Measurements from ENCODE around the gene TNFAIP1.

Gene TNFAIP1

DNA sequence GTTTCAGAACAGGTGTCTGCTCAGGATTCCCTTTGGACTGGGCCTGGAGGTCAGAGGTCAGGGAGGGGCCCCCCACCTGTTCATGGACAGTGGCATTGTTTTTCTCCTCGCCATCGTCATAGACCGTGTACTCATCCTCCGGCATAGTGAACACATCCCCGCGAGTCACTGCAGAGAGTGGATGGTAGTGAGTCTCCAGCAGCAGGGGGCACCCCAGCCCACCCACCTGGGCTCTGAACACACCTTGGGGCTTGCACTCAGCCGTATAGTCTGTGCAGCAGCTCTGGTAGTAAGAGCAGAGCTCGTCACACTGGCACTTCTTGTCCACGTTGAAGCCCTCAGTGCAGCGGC lies 34.1 kb downstream of the TNFAIP1 start:
- peaks cover 5% of the 10 kb centered on the region for H3K36me3 Mint-ChIP-seq
- H3K27ac Mint-ChIP-seq: no peak overlapping the region
- H3K27me3 Mint-ChIP-seq: no peaks in the 10 kb centered on the region
- peaks cover 21% of the 10 kb centered on the region for H3K4me1 Mint-ChIP-seq (ENCODE audit: low read depth)
- peak overlapping the region; percentile 13 for H3K4me3 Mint-ChIP-seq
- H3K9me3 Mint-ChIP-seq (ENCODE audit: low read depth): no peaks in the 10 kb centered on the region

DNA sequence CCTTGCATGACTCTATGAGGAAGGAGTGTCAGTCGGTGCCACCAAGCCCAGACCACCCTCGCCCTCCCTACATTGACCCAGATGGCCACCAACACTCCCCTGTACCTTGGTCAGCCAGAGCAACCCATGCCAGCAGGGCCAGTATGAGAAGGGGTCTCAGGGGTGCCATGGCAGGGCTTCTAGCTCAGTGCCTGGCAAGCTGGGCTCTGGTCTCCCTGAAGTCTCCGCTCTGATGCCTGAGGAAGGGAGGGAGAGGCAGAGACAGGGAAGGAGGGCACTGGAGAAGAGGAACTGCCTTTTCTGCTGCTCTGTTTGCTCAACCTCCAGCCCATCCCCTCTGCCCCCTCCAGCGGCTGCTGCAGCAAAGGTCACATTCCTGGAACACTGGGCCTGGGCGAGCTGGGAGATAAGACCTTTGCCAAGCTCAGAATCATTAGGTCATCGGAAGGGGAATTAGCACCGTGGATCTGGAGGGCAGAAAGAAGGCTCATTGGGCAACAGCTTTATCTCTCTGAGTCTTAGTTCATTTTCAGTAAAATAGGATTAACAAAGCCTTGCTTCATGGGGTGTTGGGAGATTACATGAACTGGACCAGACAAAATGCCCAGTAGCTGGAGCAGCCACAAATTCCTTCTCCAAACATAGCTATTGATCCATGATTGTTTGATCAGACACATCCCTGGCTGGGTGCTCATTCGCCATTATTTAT lies 34.6 kb downstream of the TNFAIP1 start, which contains the start of gene VTN:
VTN (minus strand) TSS at position 273 of the 709 bp plus-strand sequence; CDS start at position 169, 104 bp downstream.
- Mint-ChIP-seq H3K27ac (peak within 1 kb of the TSS; percentile 92), H3K9me3 (ENCODE audit: low read depth) (no peaks in the 10 kb centered on the region), H3K4me3 (peak within 1 kb of the TSS; percentile 95), H3K36me3 (peaks cover 7% of the 10 kb centered on the region), H3K27me3 (no peaks in the 10 kb centered on the region), H3K4me1 (ENCODE audit: low read depth) (peaks cover 23% of the 10 kb centered on the region)

DNA sequence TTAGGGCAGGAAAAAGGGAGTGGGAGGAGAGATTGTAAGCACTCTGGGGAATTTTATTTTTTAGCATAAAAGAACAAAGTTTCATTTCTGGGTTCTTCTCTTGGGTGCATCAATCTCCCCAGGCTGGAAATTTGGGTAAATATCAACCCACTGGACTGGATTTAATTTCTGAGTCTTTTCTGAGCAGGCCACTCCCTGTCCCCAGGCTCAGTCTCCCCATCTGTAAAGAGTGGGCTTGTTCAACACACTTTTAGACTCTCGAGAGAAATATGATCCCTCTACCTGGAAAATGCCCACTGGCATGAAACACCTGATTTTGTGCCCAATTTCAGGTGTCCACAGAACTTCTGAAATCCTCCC lies 35.2 kb downstream of the TNFAIP1 start:
- Mint-ChIP-seq H3K27me3 (no peaks in the 10 kb centered on the region), H3K36me3 (peaks cover 7% of the 10 kb centered on the region), H3K4me3 (peak overlapping the region; percentile 95), H3K4me1 (ENCODE audit: low read depth) (peaks cover 23% of the 10 kb centered on the region), H3K27ac (no peak overlapping the region), H3K9me3 (ENCODE audit: low read depth) (no peaks in the 10 kb centered on the region)

DNA sequence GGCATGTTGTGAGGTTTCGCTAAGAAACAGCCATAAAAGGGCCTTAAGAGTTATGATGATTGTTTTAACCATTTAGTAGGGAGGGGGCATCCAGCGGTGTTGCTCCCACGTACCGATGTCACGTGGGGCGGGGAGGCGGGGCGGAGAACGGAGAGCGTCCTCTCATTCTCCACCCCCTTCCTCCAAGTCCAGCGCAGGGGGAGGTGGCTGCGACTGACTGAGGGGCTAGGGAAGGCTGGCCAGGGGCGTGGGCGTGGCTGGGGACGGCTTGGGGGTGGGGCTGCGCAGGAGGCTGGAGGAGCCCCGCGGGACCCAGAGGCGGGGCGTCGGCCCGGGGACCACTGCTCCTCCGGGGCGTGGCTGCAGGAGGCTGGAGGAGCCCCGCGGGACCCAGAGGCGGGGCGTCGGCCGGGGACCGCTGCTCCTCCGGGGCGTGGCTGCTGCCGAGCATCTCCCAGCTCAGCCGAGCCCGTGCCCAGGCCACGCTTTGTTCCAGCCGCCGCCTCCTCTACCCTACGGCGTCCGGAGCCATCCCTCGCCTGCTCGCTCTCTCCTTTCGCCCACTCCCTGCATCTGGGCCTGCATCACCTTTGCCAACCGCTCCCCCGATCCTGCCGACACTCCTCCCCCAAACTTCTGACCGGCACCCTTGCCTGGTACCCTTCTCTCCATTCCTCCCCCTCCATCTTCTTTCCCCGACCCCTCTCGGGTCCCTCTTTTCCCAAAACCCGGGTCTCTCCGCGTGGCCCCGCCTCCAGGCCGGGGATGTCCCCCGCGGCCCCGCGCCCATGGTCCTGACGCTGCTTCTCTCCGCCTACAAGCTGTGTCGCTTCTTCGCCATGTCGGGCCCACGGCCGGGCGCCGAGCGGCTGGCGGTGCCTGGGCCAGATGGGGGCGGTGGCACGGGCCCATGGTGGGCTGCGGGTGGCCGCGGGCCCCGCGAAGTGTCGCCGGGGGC lies 36.0 kb downstream of the TNFAIP1 start, which contains the start of gene SARM1:
SARM1 (plus strand) TSS at position 450 of the 958 bp plus-strand sequence; CDS start at position 789, 339 bp downstream.
- Mint-ChIP-seq H3K4me1 (ENCODE audit: low read depth) (peaks cover 23% of the 10 kb centered on the region), H3K9me3 (ENCODE audit: low read depth) (no peaks in the 10 kb centered on the region), H3K27ac (peak within 1 kb of the TSS; percentile 92), H3K27me3 (no peaks in the 10 kb centered on the region), H3K4me3 (peak within 1 kb of the TSS; percentile 95), H3K36me3 (peaks cover 7% of the 10 kb centered on the region)

DNA sequence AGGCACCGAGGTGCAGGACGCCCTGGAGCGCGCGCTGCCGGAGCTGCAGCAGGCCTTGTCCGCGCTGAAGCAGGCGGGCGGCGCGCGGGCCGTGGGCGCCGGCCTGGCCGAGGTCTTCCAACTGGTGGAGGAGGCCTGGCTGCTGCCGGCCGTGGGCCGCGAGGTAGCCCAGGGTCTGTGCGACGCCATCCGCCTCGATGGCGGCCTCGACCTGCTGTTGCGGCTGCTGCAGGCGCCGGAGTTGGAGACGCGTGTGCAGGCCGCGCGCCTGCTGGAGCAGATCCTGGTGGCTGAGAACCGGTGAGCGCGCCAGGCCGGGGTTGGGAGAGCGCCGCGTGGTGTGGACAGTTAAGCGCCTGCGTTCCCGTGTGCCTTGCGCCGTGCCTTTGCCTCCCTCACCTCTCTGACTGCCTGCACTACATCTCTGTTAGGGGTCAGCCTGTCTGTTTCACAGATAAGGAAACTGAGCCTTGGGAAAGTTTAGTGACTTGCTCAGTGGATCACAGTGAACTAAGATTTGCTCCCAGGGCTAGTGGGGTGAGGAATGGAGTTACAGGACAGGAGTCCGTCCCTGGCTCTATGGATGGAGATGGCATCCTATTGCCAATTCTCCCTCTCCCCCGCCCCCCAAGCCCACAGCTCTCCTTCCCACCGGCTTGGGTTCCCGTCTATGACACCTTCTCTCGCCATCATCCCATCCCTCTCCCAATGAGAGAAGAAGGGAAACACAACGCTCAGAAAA lies 36.8 kb downstream of the TNFAIP1 start:
- H3K36me3 Mint-ChIP-seq: peaks cover 7% of the 10 kb centered on the region
- H3K4me1 Mint-ChIP-seq (ENCODE audit: low read depth): peaks cover 23% of the 10 kb centered on the region
- peak overlapping the region; percentile 88 for H3K4me3 Mint-ChIP-seq
- H3K27me3 Mint-ChIP-seq: no peaks in the 10 kb centered on the region
- H3K27ac Mint-ChIP-seq: peak overlapping the region; percentile 64
- H3K9me3 Mint-ChIP-seq (ENCODE audit: low read depth): no peaks in the 10 kb centered on the region

DNA sequence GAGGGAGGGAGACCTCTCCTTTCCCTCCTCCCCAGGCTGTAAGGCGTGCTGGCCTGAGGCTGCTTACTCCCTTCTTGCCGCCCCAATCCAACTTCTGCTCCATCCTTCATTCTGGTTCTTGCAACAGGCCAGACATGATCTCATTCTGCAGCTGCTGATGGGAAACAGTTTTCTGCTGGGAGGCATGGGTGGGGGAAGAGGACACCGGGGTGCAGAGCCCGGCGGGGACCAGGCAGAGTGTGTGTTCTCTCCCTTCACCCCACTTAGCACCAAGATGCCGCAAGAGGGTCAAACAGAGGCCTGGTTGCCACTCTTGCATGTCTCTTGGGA lies 37.3 kb downstream of the TNFAIP1 start:
- peak overlapping the region; percentile 64 for H3K27ac Mint-ChIP-seq
- no peaks in the 10 kb centered on the region for H3K27me3 Mint-ChIP-seq
- no peaks in the 10 kb centered on the region for H3K9me3 Mint-ChIP-seq (ENCODE audit: low read depth)
- H3K36me3 Mint-ChIP-seq: peaks cover 7% of the 10 kb centered on the region
- H3K4me1 Mint-ChIP-seq (ENCODE audit: low read depth): peaks cover 23% of the 10 kb centered on the region
- H3K4me3 Mint-ChIP-seq: peak overlapping the region; percentile 88

DNA sequence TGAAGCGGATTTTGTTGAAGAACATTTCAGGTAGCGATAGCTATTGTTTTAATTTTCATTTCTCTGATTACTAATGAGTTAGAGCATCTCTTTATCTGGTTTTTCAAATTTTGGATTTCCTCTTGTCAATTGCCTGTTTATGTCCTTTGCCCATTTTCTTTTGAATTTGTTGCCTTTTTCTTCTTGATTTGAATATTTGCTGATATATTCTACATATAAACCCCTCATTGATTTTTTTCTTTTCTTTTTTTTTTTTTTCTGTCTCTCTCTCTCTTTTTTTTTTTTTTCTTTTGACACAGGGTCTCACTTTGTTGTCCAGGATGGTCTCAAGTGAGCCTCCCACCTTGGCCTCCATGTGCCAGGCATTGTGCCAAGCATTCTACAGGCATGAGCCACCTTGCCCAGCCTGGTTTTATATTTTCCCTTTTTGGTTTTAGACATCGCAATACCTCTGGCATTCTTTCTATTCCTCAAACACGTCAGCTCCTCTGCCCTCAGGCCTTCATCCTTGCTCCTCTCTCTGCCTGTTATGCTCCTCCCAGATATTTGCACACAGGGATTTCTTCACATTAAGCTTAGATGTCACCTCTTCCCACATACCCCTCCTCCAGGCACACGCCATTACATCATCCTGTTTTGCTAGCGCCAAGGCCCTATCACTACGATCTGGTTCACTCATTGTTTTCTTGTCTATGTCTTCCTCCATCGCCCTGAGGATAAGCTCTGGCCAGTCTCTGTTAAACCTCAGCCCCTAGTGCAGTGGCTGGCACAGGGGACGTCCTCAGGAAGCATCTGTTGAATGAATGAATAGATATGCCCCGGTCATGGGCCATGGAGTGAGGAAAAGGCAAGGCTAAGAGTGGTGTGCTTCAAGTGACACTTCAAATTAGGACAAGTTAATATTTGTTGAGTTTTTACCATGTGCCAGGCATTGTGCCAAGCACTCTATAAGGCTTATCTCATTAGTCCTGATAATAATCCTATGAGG lies 44.5 kb downstream of the TNFAIP1 start:
- H3K9me3 Mint-ChIP-seq (ENCODE audit: low read depth): no peaks in the 10 kb centered on the region
- no peaks in the 10 kb centered on the region for H3K27me3 Mint-ChIP-seq
- peaks cover 3% of the 10 kb centered on the region for H3K36me3 Mint-ChIP-seq
- H3K27ac Mint-ChIP-seq: no peak overlapping the region
- no peak overlapping the region for H3K4me3 Mint-ChIP-seq
- peaks cover 18% of the 10 kb centered on the region for H3K4me1 Mint-ChIP-seq (ENCODE audit: low read depth)

DNA sequence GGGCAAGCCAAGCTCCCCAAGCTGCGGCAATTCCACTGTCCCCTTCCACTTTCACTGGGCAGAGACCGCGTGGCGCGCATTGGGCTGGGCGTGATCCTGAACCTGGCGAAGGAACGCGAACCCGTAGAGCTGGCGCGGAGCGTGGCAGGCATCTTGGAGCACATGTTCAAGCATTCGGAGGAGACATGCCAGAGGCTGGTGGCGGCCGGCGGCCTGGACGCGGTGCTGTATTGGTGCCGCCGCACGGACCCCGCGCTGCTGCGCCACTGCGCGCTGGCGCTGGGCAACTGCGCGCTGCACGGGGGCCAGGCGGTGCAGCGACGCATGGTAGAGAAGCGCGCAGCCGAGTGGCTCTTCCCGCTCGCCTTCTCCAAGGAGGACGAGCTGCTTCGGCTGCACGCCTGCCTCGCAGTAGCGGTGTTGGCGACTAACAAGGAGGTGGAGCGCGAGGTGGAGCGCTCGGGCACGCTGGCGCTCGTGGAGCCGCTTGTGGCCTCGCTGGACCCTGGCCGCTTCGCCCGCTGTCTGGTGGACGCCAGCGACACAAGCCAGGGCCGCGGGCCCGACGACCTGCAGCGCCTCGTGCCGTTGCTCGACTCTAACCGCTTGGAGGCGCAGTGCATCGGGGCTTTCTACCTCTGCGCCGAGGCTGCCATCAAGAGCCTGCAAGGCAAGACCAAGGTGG lies 45.7 kb downstream of the TNFAIP1 start:
- H3K9me3 Mint-ChIP-seq (ENCODE audit: low read depth): no peaks in the 10 kb centered on the region
- H3K4me3 Mint-ChIP-seq: peak overlapping the region; percentile 52
- H3K36me3 Mint-ChIP-seq: peaks cover 3% of the 10 kb centered on the region
- peaks cover 21% of the 10 kb centered on the region for H3K4me1 Mint-ChIP-seq (ENCODE audit: low read depth)
- H3K27ac Mint-ChIP-seq: peak overlapping the region; percentile 16
- H3K27me3 Mint-ChIP-seq: no peaks in the 10 kb centered on the region

DNA sequence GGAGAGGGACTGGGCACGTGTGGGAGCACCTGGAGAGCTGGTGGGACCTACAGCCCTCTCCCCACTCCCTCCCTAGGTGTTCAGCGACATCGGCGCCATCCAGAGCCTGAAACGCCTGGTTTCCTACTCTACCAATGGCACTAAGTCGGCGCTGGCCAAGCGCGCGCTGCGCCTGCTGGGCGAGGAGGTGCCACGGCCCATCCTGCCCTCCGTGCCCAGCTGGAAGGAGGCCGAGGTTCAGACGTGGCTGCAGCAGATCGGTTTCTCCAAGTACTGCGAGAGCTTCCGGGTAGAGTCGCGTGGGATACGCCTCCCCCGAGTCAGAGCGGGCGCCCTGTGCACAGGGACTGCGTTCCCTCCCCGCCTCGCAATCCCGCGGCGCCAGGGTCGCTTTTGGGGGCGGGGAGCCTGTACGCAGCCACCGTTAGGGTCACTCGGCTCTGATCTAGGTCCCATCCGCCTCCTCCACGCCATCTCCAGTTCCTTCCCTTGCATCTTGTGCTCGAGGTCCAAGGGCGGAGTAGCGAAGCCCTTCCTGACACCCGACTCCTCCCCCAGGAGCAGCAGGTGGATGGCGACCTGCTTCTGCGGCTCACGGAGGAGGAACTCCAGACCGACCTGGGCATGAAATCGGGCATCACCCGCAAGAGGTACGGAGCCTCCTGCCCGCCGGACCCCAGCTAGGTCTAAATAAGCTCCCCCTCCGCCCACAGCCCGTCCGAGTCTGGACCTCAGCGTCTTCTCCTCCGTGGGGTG lies 48.9 kb downstream of the TNFAIP1 start:
- no peaks in the 10 kb centered on the region for H3K27me3 Mint-ChIP-seq
- no peaks in the 10 kb centered on the region for H3K9me3 Mint-ChIP-seq (ENCODE audit: low read depth)
- H3K4me3 Mint-ChIP-seq: peak overlapping the region; percentile 92
- H3K36me3 Mint-ChIP-seq: peaks cover 3% of the 10 kb centered on the region
- H3K27ac Mint-ChIP-seq: peak overlapping the region; percentile 66
- peaks cover 24% of the 10 kb centered on the region for H3K4me1 Mint-ChIP-seq (ENCODE audit: low read depth)

DNA sequence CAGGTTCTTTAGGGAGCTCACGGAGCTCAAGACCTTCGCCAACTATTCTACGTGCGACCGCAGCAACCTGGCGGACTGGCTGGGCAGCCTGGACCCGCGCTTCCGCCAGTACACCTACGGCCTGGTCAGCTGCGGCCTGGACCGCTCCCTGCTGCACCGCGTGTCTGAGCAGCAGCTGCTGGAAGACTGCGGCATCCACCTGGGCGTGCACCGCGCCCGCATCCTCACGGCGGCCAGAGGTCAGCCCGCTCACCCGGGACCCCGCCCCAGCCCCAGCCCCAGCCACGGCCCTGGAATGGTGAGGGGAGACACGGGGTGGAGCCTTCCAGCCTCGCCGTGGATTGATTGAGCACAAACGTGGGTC lies 49.5 kb downstream of the TNFAIP1 start:
- H3K27ac Mint-ChIP-seq: peak overlapping the region; percentile 66
- peaks cover 24% of the 10 kb centered on the region for H3K4me1 Mint-ChIP-seq (ENCODE audit: low read depth)
- peaks cover 3% of the 10 kb centered on the region for H3K36me3 Mint-ChIP-seq
- H3K9me3 Mint-ChIP-seq (ENCODE audit: low read depth): no peaks in the 10 kb centered on the region
- H3K27me3 Mint-ChIP-seq: no peaks in the 10 kb centered on the region
- peak overlapping the region; percentile 92 for H3K4me3 Mint-ChIP-seq

DNA sequence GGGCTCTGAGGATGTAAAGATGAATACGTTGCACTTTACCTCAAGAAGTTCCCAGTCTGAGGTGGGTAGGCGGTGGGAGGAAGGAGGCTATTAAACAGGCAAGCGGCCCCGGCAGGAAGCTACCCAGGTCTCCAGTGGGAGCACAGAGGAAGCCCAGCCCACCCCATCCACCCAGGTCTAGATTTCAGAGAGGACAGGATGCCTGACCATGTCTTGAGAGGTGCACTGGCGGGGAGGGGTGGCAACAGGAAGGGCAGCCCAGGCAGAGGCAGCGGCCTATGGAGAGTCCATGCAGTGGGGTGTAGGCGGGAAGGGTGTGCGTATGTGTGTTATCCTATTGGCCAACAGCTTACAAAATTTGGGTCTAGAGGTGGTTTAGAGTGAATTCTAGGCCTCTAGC lies 49.8 kb downstream of the TNFAIP1 start:
- no peaks in the 10 kb centered on the region for H3K9me3 Mint-ChIP-seq (ENCODE audit: low read depth)
- H3K36me3 Mint-ChIP-seq: peaks cover under 1% of the 10 kb centered on the region
- peak overlapping the region; percentile 92 for H3K4me3 Mint-ChIP-seq
- H3K4me1 Mint-ChIP-seq (ENCODE audit: low read depth): peaks cover 24% of the 10 kb centered on the region
- H3K27me3 Mint-ChIP-seq: no peaks in the 10 kb centered on the region
- H3K27ac Mint-ChIP-seq: no peak overlapping the region

DNA sequence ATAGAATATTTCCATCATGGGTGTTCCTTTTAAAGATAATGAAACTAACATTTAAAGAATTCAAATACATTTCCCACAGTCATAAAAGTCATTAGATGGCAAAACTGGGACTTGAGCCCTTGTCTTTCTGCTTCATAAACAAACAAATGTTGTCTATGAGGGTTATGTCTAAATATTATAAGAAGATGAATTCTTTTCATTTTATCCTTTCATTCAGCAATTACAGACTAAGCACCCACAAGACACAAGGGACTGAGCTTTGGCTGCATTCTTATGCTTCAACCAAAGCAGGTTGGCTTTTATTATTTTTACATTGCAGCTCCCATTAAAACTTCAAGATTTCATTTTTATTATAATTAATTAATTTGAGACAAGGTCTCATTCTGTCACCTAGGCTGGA lies 50.8 kb downstream of the TNFAIP1 start:
- Mint-ChIP-seq H3K4me1 (ENCODE audit: low read depth) (peaks cover 20% of the 10 kb centered on the region), H3K27me3 (no peaks in the 10 kb centered on the region), H3K36me3 (peaks cover 2% of the 10 kb centered on the region), H3K27ac (no peak overlapping the region), H3K9me3 (ENCODE audit: low read depth) (no peaks in the 10 kb centered on the region), H3K4me3 (peak overlapping the region; percentile 17)

DNA sequence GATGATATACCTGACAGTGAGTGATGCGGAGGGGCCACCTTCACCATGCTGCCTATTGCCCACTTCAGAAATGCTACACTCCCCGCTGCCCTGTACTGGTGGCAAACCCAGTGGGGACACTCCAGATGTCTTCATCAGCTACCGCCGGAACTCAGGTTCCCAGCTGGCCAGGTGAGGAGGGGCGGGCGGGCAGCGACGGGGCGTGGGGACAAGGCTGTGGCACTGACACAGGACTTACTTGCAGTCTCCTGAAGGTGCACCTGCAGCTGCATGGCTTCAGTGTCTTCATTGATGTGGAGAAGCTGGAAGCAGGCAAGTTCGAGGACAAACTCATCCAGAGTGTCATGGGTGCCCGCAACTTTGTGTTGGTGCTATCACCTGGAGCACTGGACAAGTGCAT lies 52.5 kb downstream of the TNFAIP1 start:
- no peaks in the 10 kb centered on the region for H3K9me3 Mint-ChIP-seq (ENCODE audit: low read depth)
- no peaks in the 10 kb centered on the region for H3K27me3 Mint-ChIP-seq
- H3K27ac Mint-ChIP-seq: no peak overlapping the region
- H3K36me3 Mint-ChIP-seq: peaks cover 2% of the 10 kb centered on the region
- no peak overlapping the region for H3K4me3 Mint-ChIP-seq
- peaks cover 14% of the 10 kb centered on the region for H3K4me1 Mint-ChIP-seq (ENCODE audit: low read depth)
